ENCODE measurements around the gene NUAK1. TPM values are rescaled to one million over a fixed set of nuclear protein-coding genes. Genes with fewer than 3 reads are reported as not detected.

Gene NUAK1
- total RNA-seq, 1 experiment from 2014 or later: not detected

- Histone ChIP-seq H3K9me3 (ENCODE audit: low read length) (no peaks in the 10 kb centered on the region), H3K27ac (ENCODE audit: low read length) (no peak overlapping the region), H3K79me2 (ENCODE audit: low read length) (no peaks in the 10 kb centered on the region), H3K36me3 (ENCODE audit: insufficient read depth, low read length) (no peaks in the 10 kb centered on the region), H3K9ac (ENCODE audit: low read length) (no peak overlapping the region), H3K4me2 (ENCODE audit: low read depth, low read length, poor library complexity, severe bottlenecking) (no peak overlapping the region), H4K20me1 (ENCODE audit: insufficient read depth, low read depth, low read length) (no peaks in the 10 kb centered on the region), H3K4me3 (ENCODE audit: low read length) (no peak overlapping the region), H3K9me2 (replicated peaks; ENCODE audit: insufficient read depth, low read length) (no peaks in the 10 kb centered on the region), H3K27me3 (ENCODE audit: low read length) (no peaks in the 10 kb centered on the region), H2AFZ (ENCODE audit: low read length) (no peak overlapping the region), H3K4me1 (ENCODE audit: low read length) (no peaks in the 10 kb centered on the region)
- no peak for DNase-seq
Measured at GRCh38 chr12:106090591-106091445, 47.9 kb downstream of the NUAK1 start.

- no peaks in the 10 kb centered on the region for H3K36me3 ChIP-seq (ENCODE audit: insufficient read depth, low read length)
- no peaks in the 10 kb centered on the region for H3K79me2 ChIP-seq (ENCODE audit: low read length)
- no peaks in the 10 kb centered on the region for H3K9me3 ChIP-seq (ENCODE audit: low read length)
- H3K4me3 ChIP-seq (ENCODE audit: low read length): no peak overlapping the region
- H3K9me2 ChIP-seq (replicated peaks; ENCODE audit: insufficient read depth, low read length): no peaks in the 10 kb centered on the region
- no peaks in the 10 kb centered on the region for H3K27me3 ChIP-seq (ENCODE audit: low read length)
- no peak for DNase-seq
- H3K27ac ChIP-seq (ENCODE audit: low read length): no peak overlapping the region
- H3K4me2 ChIP-seq (ENCODE audit: low read depth, low read length, poor library complexity, severe bottlenecking): no peak overlapping the region
- no peaks in the 10 kb centered on the region for H3K4me1 ChIP-seq (ENCODE audit: low read length)
- H2AFZ ChIP-seq (ENCODE audit: low read length): no peak overlapping the region
- no peaks in the 10 kb centered on the region for H4K20me1 ChIP-seq (ENCODE audit: insufficient read depth, low read depth, low read length)
- H3K9ac ChIP-seq (ENCODE audit: low read length): no peak overlapping the region
Measured at GRCh38 chr12:106089935-106090334, 48.8 kb downstream of the NUAK1 start.

- H3K4me3 ChIP-seq (ENCODE audit: low read length): no peak overlapping the region
- no peak overlapping the region for H3K4me2 ChIP-seq (ENCODE audit: low read depth, low read length, poor library complexity, severe bottlenecking)
- no peaks in the 10 kb centered on the region for H3K36me3 ChIP-seq (ENCODE audit: insufficient read depth, low read length)
- H3K4me1 ChIP-seq (ENCODE audit: low read length): no peaks in the 10 kb centered on the region
- H3K27me3 ChIP-seq (ENCODE audit: low read length): no peaks in the 10 kb centered on the region
- H3K27ac ChIP-seq (ENCODE audit: low read length): no peak overlapping the region
- no peak overlapping the region for H3K9ac ChIP-seq (ENCODE audit: low read length)
- H3K9me3 ChIP-seq (ENCODE audit: low read length): no peaks in the 10 kb centered on the region
- DNase-seq: no peak
- no peak overlapping the region for H2AFZ ChIP-seq (ENCODE audit: low read length)
- H4K20me1 ChIP-seq (ENCODE audit: insufficient read depth, low read depth, low read length): no peaks in the 10 kb centered on the region
- no peaks in the 10 kb centered on the region for H3K9me2 ChIP-seq (replicated peaks; ENCODE audit: insufficient read depth, low read length)
- H3K79me2 ChIP-seq (ENCODE audit: low read length): no peaks in the 10 kb centered on the region
Measured at GRCh38 chr12:106088811-106089485, 49.8 kb downstream of the NUAK1 start.

- no peak for DNase-seq
- Histone ChIP-seq H3K9me3 (ENCODE audit: low read length) (no peaks in the 10 kb centered on the region), H3K79me2 (ENCODE audit: low read length) (no peaks in the 10 kb centered on the region), H3K4me2 (ENCODE audit: low read depth, low read length, poor library complexity, severe bottlenecking) (no peak overlapping the region), H3K9me2 (replicated peaks; ENCODE audit: insufficient read depth, low read length) (no peaks in the 10 kb centered on the region), H3K9ac (ENCODE audit: low read length) (no peak overlapping the region), H2AFZ (ENCODE audit: low read length) (no peak overlapping the region), H3K36me3 (ENCODE audit: insufficient read depth, low read length) (no peaks in the 10 kb centered on the region), H4K20me1 (ENCODE audit: insufficient read depth, low read depth, low read length) (no peaks in the 10 kb centered on the region), H3K27me3 (ENCODE audit: low read length) (no peaks in the 10 kb centered on the region), H3K27ac (ENCODE audit: low read length) (no peak overlapping the region), H3K4me3 (ENCODE audit: low read length) (no peak overlapping the region), H3K4me1 (ENCODE audit: low read length) (no peaks in the 10 kb centered on the region)
Measured at GRCh38 chr12:106088246-106088808, 50.4 kb downstream of the NUAK1 start.

GRCh38 chr12:106086696-106087095, 52.1 kb downstream of the NUAK1 start:
- H3K27me3 ChIP-seq (ENCODE audit: low read length): no peaks in the 10 kb centered on the region
- no peaks in the 10 kb centered on the region for H3K36me3 ChIP-seq (ENCODE audit: insufficient read depth, low read length)

GRCh38 chr12:106085213-106085612, 53.5 kb downstream of the NUAK1 start:
- H3K4me3 ChIP-seq (ENCODE audit: low read length): no peak overlapping the region
- no peak for DNase-seq
- no peaks in the 10 kb centered on the region for H3K9me3 ChIP-seq (ENCODE audit: low read length)
- H3K36me3 ChIP-seq (ENCODE audit: insufficient read depth, low read length): no peaks in the 10 kb centered on the region
- H2AFZ ChIP-seq (ENCODE audit: low read length): no peak overlapping the region
- H3K79me2 ChIP-seq (ENCODE audit: low read length): no peaks in the 10 kb centered on the region
- no peak overlapping the region for H3K9ac ChIP-seq (ENCODE audit: low read length)
- no peak overlapping the region for H3K27ac ChIP-seq (ENCODE audit: low read length)
- H3K4me1 ChIP-seq (ENCODE audit: low read length): no peaks in the 10 kb centered on the region
- no peak overlapping the region for H3K4me2 ChIP-seq (ENCODE audit: low read depth, low read length, poor library complexity, severe bottlenecking)
- no peaks in the 10 kb centered on the region for H3K9me2 ChIP-seq (replicated peaks; ENCODE audit: insufficient read depth, low read length)
- 0 out of 2 replicates have a peak, but pooled peaks cover under 1% of the 10 kb centered on the region for H3K27me3 ChIP-seq (ENCODE audit: low read length)
- no peaks in the 10 kb centered on the region for H4K20me1 ChIP-seq (ENCODE audit: insufficient read depth, low read depth, low read length)

More at GRCh38 chr12:106086696-106087095, 52.1 kb downstream of the NUAK1 start:
- Histone ChIP-seq H3K4me1 (ENCODE audit: low read length) (no peaks in the 10 kb centered on the region), H4K20me1 (ENCODE audit: insufficient read depth, low read depth, low read length) (no peaks in the 10 kb centered on the region), H3K9ac (ENCODE audit: low read length) (no peak overlapping the region), H3K9me3 (ENCODE audit: low read length) (no peaks in the 10 kb centered on the region), H3K4me3 (ENCODE audit: low read length) (no peak overlapping the region), H3K27ac (ENCODE audit: low read length) (no peak overlapping the region), H3K9me2 (replicated peaks; ENCODE audit: insufficient read depth, low read length) (no peaks in the 10 kb centered on the region), H2AFZ (ENCODE audit: low read length) (no peak overlapping the region), H3K79me2 (ENCODE audit: low read length) (no peaks in the 10 kb centered on the region), H3K4me2 (ENCODE audit: low read depth, low read length, poor library complexity, severe bottlenecking) (no peak overlapping the region)
- no peak for DNase-seq

GRCh38 chr12:106084759-106085158, 54.0 kb downstream of the NUAK1 start:
- no peak overlapping the region for H2AFZ ChIP-seq (ENCODE audit: low read length)
- no peak overlapping the region for H3K4me3 ChIP-seq (ENCODE audit: low read length)
- H3K4me2 ChIP-seq (ENCODE audit: low read depth, low read length, poor library complexity, severe bottlenecking): no peak overlapping the region
- H3K27ac ChIP-seq (ENCODE audit: low read length): no peak overlapping the region
- no peaks in the 10 kb centered on the region for H3K36me3 ChIP-seq (ENCODE audit: insufficient read depth, low read length)
- no peaks in the 10 kb centered on the region for H3K9me3 ChIP-seq (ENCODE audit: low read length)
- H3K4me1 ChIP-seq (ENCODE audit: low read length): no peaks in the 10 kb centered on the region
- H3K9ac ChIP-seq (ENCODE audit: low read length): no peak overlapping the region
- no peaks in the 10 kb centered on the region for H3K9me2 ChIP-seq (replicated peaks; ENCODE audit: insufficient read depth, low read length)
- DNase-seq: no peak
- H3K27me3 ChIP-seq (ENCODE audit: low read length): 0 out of 2 replicates have a peak, but pooled peaks cover 3% of the 10 kb centered on the region
- H4K20me1 ChIP-seq (ENCODE audit: insufficient read depth, low read depth, low read length): no peaks in the 10 kb centered on the region
- no peaks in the 10 kb centered on the region for H3K79me2 ChIP-seq (ENCODE audit: low read length)

GRCh38 chr12:106084014-106084671, 54.6 kb downstream of the NUAK1 start:
- no peaks in the 10 kb centered on the region for H3K9me3 ChIP-seq (ENCODE audit: low read length)
- no peak overlapping the region for H3K4me3 ChIP-seq (ENCODE audit: low read length)
- no peak overlapping the region for H3K9ac ChIP-seq (ENCODE audit: low read length)
- 0 out of 2 replicates have a peak, but pooled peaks cover 3% of the 10 kb centered on the region for H3K27me3 ChIP-seq (ENCODE audit: low read length)
- H2AFZ ChIP-seq (ENCODE audit: low read length): no peak overlapping the region
- no peaks in the 10 kb centered on the region for H3K9me2 ChIP-seq (replicated peaks; ENCODE audit: insufficient read depth, low read length)
- H4K20me1 ChIP-seq (ENCODE audit: insufficient read depth, low read depth, low read length): no peaks in the 10 kb centered on the region
- H3K4me2 ChIP-seq (ENCODE audit: low read depth, low read length, poor library complexity, severe bottlenecking): no peak overlapping the region
- no peaks in the 10 kb centered on the region for H3K4me1 ChIP-seq (ENCODE audit: low read length)
- no peak for DNase-seq
- H3K27ac ChIP-seq (ENCODE audit: low read length): no peak overlapping the region
- no peaks in the 10 kb centered on the region for H3K79me2 ChIP-seq (ENCODE audit: low read length)
- no peaks in the 10 kb centered on the region for H3K36me3 ChIP-seq (ENCODE audit: insufficient read depth, low read length)

All from Karpas-422 (cell line).